ENCODE results near the gene UBA5.
A peak's percentile ranks its signal among the peaks of the same experiment; 100 is the strongest.

UBA5 gene

DNA sequence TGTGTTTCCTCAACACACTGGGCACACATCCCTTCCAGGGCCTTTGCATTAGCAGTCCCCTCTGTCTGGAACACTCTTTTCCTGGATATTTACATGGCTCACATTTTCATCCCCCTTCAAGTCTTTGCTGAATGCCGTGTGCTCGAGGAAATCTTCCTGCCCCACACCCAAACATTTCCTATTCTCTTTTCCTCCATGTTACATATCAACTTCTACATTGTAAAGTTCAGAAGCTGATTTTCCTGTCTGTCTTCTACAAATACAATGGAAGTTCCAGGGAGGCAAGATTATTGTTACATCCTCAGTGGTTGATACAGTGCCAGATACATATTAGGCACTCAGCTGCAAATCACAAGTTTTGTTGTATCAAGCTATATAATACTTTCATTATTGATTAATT lies 4.7 kb upstream of the UBA5 start:
- DNase-seq, result no peak

DNA sequence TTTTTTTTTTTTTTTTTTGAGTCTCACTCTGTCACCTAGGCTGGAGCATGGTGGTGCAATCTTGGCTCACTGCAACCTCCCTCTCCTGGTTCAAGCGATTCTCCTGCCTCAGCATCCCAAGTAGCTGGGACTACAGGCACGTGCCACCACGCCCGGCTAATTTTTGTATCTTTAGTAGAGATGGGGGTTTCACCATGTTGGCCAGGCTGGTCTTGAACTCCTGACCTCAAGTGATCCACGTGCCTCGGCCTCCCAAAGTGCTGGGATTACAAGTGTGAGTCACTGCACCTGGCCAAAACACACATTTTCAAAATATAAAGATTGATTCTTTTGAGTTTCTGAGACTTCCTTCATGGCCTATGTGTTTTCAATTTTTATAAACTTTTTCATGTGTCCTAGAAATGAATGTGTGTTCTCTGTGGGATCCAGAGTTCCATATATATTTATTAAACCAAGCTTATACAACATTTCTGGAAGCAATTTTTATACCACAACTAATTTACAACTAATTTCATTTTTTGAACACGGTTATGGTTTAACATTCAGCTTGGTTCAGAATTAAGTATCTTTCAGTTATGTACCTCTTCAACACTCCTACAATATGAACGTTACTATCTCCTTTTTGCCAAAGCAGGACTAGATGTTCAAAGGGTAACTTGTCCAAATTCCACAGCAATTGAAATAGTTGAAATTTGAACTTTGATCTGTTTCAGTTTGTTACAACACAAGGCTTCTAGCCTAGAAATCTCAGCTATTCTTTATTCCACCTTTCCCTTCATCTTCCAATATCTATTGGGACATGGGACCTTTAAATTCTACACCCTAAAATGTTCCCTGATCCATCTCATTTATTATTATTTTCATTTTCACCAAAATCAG lies 2.0 kb upstream of the UBA5 start:
- no peak for DNase-seq

DNA sequence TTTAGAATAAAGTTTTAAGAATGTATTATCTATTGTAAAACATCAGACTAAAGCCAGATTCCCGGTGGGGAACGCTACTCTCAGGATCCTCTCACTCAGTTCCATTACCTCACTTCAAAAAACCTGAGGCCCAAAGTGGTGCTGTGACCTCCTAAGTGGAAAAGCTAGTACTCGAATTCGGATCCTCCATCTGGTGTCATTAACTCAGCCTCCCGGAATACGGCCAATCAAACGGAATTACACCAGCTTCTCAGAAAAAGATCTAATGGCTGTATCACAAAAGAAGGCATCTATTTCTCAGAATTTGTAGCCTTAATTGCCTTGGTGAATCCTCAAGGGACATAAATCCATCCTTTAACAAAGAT lies 1.1 kb upstream of the UBA5 start:
- peak; percentile 50 to 65 for DNase-seq

DNA sequence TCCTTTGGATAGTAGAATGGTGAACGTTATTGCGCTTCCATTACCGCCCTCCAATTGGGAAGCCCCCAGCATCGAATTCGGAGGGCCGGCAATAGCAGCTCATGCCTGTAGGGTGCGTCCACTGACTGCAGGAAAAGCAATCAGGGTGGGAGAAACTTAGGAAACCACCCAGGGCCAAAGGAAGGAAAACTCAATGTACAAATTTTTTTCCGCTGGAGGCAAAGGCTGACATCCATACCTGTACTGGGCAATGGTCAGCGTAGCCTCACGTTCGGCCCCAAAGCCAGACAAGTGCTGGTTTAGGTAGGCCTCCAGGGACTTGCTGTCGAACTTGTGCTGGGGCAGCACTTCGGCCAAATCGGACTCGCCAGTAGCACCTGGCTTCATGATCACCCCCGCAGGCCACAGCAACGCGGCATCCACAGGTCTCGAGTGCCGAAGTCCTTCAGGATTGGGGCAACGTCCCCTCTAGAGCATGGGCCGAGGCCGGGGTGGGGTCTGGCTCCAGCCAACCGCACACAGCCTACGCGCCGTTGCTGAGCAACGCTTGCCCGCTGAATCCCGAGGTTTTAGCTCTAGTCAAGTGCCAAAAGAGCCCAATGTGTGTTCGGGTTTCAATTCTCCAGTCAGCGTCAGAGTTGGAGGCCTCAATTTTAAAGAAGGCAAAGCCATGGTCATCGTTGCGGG lies 621 bp upstream of the UBA5 start, which contains the start of gene ACAD11:
Gene ACAD11 (minus strand): TSS at position 445 of the 687 bp plus-strand sequence. CDS start 58 bp downstream, at position 387.
- DNase-seq, result peak; percentile 65 to 69

DNA sequence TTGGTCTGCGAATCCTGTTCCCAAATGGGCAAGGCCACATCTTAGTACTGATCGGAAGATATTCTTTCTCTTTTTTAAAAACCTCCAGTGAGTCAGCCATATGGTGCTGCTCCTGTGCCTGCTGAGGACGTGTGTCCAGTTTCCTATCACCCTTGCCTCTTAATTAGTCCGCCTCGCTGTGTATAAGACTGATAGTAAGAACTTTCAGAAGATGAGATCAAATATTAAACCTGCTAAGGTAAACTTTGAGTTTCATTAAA lies 612 bp downstream of the UBA5 start:
- no peak for DNase-seq

DNA sequence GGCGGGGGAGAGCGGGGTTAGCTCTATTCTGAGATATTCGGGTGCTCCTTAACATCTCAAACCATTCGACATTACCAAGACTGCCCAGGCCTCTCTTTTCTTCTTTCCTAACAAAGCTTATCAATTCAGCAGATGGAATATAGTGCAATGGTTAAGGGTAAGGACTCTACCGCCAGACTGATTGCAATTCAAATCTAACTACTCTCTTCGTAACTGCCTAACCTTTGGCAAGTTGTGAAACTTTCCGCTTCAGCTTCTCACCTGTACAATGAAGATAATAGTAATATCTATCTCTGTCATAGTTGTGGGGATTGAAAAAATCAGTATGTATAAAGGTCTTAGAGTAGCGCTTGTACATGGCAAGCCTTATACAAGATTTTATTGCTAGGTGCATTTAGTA lies 972 bp downstream of the UBA5 start:
- no peak for DNase-seq

DNA sequence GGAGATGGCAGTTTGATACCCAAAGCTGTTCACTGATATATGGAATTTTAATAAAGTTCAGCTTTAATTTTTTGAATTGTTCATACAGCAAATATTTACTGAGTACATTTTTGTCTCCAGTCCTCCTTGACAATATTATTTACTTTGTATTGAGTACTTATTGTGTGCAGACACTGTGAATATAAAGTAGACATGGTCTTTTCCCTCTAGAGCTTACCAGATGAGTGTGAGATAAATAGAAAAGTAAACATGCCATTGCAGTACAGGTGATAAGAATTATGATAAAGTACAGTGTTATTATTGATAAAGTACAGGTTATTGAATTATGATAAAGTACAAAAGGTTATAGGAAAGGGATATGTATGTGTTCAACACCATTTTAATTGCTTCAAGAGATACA lies 2.1 kb downstream of the UBA5 start:
- DNase-seq, result no peak

DNA sequence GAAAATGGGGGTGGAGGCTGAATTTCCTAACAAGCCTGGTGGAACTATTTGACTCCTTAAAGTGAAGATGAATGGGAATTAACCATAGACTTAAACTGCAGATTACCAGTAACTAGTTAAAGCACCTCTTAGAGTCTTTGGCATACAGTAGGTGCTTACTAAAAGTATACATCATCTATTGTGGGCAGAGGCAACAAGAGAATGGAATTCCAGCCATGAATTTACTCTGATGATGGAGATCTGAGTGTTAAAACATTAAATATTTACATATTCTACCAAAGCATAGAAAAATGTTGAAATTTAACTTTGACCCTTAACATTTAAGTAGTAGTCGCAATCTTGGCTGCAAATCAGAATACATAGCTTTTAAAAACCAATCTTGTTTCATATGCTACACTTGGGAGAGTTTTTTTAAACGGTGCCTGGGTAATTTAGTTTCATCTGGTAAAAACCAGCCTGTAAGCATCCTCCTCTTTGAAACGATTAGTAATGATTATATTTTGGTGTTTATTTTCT lies 5.2 kb downstream of the UBA5 start:
- no peak for DNase-seq

DNA sequence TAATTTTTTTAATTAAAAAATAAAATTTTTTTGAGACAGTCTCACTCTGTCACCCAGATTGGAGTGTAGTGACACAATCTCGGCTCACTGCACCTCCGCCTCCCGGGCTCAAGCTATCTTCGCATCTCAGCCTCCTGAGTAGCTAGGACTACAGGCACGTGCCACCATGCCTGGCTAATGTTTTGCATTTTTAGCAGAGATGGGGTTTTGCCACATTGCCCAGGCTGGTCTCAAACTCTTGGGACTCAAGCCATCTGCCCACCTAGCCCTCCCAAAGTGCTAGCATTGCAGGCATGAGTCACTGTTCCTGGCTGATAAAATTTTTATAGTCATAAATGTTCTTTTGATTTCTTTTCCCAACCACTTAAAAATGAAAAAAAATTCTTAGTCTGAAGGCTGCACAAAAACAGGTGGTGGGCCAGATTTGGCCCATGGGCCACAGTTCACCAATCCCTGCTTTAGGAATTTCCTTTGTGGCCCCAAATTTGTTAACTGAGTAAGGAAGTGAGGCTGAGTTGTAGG lies 9.2 kb downstream of the UBA5 start:
- DNase-seq, result no peak

DNA sequence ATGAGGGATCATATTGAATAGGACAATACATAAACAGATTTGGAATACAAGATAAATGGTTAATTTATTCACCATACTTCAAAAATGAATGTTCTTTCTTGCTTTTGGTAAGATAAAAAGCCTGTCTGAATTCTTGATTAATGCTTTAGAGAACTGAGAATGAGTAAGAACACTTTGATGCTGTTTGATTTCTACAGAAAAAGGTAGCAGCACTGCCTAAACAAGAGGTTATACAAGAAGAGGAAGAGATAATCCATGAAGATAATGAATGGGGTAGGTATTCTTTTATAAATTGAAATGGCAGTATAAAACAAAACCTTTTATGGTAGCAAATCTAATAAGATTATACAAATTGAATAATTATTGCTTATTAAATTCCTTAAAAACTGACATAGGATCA lies 15.3 kb downstream of the UBA5 start:
- no peak for DNase-seq

DNA sequence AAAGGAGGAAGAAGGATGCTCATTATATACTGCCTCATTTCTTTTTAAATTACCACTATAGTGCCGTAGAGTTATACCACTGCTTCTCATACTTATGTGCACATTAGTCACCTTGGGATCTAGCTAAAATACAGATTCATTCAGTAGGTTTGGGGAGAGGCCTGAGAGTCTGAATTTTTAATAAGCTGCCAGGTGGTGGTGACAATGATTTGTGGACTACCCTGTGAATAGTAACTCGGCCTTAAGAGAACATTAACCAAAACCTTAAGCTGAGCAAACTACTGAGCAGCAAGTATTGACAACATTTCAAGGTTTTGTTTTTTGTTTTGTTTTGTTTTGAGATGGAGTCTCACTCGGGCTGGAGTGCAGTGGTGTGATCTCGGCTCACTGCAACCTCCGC lies 19.8 kb downstream of the UBA5 start:
- DNase-seq, result no peak

DNA sequence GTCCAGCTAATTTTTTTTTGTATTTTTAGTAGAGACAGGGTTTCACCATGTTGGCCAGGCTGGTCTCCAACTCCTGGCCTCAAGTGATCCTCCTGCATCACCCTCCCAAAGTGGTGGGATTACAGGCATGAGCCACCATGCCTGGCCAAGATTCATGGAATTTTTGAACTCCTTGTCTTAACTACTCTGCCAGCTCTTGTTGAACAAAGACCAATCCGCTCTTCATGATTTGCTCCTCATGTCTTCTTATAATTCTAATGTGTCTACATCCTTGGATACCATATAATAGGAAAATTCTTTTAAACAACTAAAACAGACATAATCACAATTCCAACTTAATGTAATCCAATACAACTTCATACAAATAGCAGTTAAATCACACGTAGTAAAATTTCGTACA lies 21.3 kb downstream of the UBA5 start:
- no peak for DNase-seq

DNA sequence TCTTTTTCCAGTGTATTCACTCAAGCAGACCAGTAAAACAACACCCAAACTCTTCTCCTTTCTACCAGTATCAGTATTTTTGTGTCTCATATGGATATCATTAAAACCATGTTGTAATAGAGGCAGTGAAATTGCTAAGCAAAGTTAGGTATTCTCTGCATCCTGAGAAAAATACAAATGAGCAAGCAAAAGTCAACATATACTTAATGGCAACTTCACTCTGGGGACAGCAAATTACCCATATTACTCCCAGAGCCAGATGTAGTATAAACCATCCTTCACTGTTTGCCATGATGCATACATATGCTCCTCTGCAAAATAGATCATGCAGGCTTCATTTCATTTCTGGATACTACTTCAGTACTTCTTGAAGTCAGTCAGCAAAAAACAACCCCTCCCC lies 22.1 kb downstream of the UBA5 start:
- no peak for DNase-seq

DNA sequence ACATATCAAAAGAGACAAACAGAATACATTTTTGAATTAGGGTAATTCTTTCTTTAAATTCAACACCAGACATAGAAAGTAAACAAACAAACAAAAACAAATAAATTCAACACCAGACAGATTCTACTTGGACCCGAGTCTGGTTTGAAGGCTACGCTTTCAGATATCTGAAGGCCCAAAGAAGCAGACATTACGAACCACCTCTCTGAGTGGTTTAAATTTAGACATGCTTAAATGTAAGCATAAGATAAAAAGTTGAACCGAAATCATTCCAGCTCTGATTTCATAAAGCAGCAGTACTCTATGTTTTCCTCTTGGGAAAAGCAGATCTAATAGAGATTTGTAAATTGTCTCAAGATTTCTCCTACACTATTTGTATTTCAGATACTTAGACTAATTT lies 29.9 kb downstream of the UBA5 start:
- DNase-seq, result no peak

DNA sequence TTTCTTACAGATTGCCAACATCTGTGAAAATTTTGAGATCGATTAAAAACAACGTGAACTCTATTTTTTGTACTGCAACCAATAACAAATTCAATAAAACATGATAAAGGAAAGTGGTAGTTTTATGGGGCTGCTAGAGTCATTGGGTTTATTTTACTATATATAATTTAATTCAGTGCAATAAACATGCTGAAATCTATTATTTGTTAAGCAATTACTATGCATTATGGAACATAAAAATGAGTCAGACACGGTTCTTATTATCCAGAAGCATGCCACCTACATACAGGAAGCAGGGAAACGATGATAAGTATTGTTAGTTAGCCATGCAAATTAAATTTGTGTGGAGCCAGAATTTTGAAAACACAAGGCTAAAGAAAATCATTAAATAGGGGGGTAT lies 34.9 kb downstream of the UBA5 start:
- DNase-seq, result no peak

DNA sequence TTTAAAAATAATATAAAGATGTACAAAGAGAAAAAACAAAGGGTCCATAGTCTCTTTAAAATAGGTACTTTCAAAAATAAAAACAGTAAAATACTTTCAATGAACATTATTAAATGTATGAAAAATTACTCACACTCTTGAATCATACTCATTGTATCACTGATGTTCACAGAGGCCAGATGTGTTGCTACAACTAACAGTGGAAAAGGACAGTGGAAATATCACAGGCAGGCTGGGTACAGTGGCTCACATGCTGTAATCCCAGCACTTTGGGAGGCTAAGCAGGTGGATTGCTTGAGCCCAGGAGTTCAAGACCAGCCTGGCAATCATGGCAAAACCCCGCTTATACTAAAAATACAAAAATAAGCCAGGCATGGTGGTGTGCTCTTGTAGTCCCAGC lies 35.3 kb downstream of the UBA5 start:
- no peak for DNase-seq

DNA sequence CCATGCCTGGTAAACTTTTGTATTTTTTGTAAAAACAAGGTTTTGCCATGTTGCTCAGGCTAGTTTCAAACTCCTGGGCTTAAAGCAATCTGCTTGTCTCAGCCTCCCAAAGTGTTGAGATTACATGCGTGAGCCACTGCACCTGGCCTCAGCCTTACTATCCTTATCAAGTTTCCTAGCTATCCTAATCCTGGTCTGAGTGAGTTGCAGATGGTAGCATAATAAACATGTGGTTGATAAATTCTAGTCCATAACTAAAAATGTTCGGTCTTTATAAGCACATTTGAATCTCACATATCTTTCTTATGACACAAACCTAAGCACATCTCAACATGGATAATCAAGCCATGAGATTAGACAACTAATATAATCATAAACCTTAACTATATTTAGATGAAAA lies 43.6 kb downstream of the UBA5 start:
- DNase-seq, result no peak

DNA sequence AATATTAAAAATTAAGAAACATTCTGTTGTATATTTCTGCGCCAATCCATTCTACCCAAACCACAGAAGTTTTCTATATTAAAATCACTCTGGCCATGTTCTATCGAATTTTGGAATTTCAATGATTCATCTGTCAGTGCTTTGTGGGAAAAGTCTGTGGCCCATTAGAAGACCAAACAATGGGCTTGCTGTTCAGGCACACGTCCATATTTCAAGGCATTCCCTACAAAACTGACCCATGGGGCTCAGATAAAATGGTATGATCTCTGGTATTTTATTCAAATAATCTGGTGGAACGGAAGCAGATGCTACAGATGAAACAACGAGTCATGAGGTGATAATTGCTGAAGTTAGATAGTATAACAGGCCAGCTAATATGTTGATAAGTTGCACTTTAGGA lies 49.6 kb downstream of the UBA5 start:
- DNase-seq, result no peak

DNA sequence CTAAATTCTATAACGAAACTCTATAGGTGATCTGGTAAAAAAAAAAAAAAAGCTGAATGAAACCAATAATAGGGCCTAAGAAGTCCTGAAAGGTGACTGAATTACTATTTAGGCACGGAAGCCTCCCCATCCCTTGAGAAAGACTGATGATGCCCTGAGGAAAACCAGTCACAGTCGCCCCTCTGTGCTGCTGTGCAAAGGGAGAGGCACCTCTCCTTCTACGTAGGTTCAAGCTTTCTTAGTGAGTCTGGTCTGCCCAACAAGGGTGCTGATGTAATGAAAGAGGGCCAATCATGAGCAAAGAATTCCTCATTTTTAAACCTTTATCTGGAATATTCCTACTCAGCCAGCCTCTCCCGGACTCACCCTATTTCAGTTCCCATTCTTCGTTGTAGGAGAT lies 50.2 kb downstream of the UBA5 start:
- no peak for DNase-seq

DNA sequence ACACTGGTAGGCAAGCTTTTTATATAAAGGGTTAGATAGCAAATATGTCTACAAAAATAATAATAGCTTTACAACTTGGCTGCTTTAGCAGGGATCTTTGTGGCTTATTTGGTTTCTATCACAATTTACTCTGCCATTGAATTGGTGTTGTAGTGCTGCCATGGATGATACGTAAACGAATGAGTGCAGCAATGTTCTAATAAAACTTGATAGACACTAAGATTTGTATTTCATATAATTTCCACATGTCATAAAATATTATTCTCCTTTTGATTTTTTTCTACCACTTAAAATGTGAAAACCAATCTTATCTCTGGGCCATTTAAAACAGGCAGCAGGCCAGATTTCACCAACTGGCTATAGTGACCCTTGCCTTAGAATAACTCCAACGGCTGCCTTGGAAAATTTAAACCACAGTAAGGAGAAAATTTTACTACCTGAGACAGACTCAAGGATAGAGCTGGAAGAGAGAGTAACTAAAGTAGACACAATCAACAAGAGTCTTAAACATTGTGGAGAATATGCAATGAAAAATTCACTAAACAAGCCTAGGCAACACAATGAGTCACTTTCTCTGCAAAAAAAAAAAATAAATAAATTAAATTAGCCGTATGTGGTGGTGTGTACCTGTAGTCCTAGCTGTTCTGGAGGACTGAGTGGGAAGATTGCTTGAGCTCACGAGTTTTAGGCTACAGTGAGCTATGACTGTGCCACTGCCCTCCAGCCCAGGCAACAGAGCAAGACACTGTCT lies 54.0 kb downstream of the UBA5 start:
- DNase-seq, result no peak

DNA sequence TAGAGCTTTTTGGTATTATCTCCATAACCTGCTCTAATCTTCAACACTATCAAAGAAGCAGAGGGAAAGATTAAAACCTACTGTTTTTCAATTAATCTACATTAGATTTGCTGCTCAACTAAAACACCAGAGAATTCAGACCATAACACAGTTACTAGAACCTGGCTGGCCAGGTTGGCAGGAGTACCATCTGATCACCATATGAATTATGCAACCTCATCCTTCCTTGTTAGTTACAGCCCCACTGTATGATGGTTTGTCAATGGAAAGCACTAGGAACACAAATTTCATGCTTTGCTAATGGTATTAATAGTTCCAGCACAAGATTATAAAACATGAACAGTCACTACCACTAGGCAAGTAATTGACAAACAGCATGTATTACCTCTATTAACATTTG lies 56.2 kb downstream of the UBA5 start:
- DNase-seq, result no peak

DNA sequence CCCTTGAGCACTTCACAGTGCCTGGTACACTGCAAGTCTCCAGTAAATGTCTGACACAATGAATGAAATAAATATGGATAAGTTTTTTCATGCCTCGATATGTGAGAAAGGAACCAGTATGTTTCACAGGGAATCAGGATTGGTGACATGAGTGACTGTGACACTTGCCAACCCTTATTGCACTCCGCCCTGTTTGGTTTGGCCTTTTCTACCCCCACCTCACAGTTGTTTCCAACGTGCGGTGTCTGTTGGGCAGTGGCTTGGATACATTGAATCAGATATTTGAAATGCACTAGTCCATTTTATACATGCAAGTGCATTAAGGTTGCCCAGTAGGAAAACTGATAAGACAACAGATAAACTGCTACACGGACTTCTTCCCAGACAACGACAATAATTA lies 60.1 kb downstream of the UBA5 start:
- DNase-seq, result no peak

DNA sequence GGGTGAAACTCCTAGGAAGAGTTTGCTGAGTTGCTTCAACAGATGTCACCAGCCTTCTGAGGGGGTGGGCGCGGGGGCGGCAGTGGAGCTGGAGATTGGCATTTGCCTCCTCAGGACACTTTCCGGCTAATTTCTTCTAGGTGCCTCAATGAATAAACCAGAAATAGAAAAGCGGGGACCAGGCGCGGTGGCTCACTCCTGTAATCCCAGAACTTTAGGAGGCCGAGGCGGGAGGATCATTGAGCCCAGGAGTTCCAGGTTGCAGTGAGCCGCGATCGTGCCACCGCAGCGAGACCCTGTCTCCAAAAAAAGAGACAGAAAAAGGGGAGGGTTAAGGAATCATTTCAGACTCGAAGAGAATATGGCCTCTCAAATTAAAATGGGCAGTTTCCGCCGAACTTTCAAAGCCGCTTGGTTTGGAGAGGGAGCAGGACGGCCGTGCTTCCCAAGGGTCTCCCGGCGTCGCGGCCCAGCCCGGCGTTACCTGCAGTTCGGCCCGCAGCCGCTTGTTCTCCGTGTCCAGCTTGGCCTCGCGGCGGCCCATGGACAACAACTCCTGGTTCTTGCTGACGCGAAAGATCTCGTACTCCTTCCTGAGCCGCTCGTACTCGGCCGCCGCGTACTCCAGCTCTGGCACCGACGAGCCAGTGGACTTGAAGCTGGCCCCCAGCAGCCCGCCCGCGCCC lies 61.5 kb downstream of the UBA5 start:
- DNase-seq, result peak; percentile 30 to 70
